Astrocyte of the hippocampus (primary cell): ENCODE measurements around the gene VPS37B.

Source experiments
- DNase-seq: peaks from one replicate; pipeline ENCODE4 v3.0.0; 2011; ENCODE audit warnings: low read depth, low spot score

The VPS37B gene

DNA sequence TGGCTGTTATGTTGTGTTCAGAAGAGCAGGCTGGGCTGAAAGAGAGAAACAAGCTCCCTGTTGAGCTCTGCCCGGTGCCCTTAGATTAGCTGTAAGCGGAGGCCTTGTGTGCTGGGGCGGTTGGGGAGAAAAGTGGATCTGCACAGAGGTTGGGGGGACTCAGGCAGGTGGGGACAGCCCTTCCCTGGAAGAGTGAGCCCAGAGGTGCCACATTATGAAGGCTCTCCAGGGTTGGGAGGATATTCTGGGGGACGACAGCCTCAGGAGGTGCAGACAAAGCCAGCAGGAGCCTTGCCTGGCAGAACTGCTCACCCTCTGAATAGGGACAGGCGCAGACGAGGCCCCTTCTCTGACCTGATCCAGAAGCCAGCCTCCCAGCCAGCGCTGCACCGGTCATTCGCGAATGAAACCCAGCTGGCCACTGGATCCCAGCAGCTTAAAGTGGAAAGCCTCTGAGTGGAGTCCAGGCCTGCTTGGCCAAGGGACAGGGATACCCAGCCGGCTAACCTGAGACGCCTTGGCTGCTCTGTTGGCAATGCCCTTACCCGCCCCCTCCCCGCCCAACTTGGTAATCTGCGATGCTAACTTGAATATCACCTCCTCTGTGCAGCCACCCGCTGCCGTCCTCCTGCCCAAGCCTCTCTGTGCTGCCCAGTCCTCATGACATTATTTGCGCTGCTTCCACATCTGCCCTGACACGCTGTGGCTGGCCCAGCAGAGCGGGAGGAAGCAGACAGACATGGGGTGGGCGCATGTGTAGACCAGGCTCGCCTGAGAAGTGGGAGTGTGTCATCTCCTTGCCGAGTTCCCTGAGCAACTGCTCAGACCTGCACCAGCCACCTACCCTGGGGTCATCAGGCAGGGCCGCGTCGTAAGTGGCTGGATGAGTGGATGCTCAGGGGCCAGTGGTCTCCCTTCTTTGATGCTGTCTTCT is 55.1 kb downstream of the VPS37B start:
- DNase-seq: no peak

GRCh38 chr12:122839907-122840554 is 55.9 kb downstream of the VPS37B start:
- DNase-seq: no peak

GRCh38 chr12:122838841-122839240 is 57.1 kb downstream of the VPS37B start:
- DNase-seq: no peak

- no peak for DNase-seq
These were observed 58.3 kb downstream of the VPS37B start for GRCh38 chr12:122837306-122838265.

DNA sequence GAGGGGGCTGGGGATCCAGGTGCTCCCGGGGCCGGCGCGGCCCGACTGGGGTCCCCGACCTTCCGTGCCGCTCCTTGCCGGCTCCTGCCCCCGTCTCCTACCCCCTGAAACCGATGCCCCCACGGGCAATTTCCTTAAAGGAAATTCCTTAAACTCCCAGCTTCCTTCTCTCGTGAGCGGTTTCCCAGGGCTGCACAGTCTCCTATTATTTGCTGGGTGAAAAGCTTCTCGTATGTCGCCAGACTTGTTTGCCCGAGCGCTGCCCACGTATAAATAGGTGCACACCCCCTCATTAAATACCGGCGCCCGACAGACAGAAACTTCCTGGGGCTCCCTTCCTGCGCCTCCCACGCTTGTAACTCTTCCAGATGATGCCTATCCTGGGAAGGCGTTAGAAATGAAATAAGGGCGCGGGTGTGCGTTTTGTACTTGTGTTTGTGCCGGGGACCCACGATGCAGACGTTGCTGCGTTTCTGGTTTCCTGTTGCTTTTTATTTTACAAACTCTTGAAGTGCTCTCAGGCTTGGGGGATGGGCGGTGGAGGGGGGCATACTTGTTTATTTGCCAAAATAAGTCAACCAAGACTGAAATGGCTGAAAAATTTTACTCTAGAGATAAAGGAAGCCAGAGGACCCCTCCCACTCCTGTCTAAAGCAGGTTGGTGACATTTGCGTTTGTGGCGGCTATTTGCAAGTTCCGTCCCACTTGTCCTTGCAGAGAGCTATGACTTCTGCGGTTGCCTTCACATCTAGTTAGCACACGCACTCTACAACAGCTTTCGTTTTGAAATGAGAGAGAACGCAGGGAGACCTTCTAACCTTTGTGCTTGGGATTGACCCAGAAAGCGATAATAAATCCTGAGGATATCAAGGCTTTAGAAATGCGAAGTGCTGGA is 59.6 kb downstream of the VPS37B start:
- DNase-seq: peak; percentile 36

DNA sequence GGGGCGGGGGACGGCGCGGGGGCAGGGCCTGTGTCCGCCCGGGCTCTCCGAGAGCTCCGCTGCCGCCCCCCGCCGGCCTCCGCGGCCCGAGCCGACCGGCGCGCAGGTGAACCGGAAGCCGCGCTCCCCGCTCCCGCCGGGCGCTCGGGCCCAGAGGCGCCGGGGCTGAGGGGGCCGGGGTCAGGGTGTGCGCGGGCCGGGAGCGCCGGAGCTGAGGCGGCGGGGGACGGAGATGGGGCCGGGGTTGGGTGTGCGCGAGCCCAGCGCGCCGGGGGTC is 60.2 kb downstream of the VPS37B start:
- DNase-seq: no peak

DNA sequence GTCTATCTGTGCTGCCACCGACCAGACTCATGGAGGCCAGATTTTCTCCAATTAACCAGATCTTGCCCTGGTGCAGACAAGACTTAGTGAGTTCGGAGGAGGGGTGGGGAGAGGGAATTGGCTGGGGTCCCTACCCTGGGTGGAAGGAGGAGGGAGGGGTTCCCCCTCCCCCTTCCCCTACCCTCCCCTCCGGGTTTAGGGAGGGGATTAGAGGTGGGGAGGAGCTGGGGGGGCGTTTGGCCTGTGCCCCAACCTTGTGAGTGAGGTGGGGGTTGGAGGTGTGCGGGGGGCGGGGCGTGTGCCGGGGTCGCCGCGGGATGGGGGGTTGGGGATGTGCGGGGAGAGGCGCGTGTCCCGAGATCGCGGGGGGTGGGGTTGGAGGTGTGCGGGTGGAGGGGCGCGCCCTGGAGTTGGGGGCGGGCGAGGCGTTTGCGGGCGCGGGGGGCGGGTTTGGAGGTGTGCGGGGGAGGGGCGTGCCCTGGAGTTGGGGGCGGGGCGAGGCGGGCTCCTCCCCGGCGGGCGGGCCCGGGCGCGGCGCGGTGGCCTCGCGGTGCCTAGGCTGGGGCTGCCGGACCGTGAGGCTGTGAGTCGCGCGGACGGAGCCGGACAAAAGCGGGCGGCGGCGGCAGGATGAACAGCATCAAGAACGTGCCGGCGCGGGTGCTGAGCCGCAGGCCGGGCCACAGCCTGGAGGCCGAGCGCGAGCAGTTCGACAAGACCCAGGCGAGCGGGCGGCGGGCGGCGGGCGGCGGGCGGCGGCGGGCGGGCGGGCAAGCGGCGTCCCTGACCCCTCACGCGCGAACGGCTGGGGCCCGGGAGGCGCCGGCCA is 60.8 kb downstream of the VPS37B start, which contains the start of gene HIP1R:
TSS of gene HIP1R (plus strand) at position 537 of the 829 bp plus-strand sequence. CDS start at position 631, 94 bp downstream.
- DNase-seq: peak; percentile 61

DNA sequence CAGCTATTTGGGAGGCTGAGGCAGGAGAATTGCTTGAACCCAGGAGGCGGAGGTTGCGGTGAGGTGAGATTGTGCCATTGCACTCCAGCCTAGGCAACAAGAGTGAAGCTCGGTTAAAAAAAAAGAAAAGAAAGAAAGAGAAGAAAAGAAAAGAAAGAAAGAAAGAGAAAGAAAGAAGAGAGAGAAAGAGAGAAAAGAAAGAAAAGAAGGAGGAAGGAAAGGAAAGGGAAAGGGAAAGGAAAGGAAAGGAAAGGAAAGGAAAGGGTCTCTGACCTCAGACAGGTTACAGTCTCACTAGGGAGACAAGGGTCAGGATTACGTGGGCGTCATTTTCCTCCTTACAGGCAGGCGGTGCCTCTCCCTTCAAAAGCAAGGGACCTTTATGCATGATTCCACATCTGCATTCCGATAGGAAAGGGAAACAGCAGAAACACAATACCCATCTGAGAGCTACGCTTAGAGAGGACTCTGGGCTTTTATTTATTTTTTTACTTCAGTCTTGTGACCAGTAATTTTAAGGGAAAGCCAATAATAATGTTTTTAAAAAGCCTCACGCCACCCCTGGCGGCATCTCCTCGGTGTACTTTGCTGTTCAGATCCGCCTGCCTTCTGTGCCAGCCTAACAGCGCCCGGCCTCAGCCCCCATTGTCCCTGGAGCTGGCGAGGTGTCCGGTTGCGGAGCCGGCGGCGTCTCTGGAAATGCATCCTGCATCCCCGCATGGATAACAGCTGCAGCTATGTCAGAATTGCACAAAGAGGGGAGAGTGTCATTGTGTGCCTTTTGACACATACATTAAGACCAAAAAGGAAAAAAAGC is 61.6 kb downstream of the VPS37B start:
- DNase-seq: peak; percentile 75

- no peak for DNase-seq
These were observed 65.3 kb downstream of the VPS37B start for GRCh38 chr12:122830517-122831214.

- DNase-seq: no peak
These were observed 68.7 kb downstream of the VPS37B start for GRCh38 chr12:122827258-122827657.

- DNase-seq: peak; percentile 30
These were observed 69.9 kb downstream of the VPS37B start for GRCh38 chr12:122825773-122826724.

- DNase-seq: no peak
These were observed 72.5 kb downstream of the VPS37B start for GRCh38 chr12:122823429-122823828.

GRCh38 chr12:122820838-122821271 is 75.1 kb downstream of the VPS37B start:
- no peak for DNase-seq

GRCh38 chr12:122820138-122820537 is 75.8 kb downstream of the VPS37B start:
- DNase-seq: no peak

DNA sequence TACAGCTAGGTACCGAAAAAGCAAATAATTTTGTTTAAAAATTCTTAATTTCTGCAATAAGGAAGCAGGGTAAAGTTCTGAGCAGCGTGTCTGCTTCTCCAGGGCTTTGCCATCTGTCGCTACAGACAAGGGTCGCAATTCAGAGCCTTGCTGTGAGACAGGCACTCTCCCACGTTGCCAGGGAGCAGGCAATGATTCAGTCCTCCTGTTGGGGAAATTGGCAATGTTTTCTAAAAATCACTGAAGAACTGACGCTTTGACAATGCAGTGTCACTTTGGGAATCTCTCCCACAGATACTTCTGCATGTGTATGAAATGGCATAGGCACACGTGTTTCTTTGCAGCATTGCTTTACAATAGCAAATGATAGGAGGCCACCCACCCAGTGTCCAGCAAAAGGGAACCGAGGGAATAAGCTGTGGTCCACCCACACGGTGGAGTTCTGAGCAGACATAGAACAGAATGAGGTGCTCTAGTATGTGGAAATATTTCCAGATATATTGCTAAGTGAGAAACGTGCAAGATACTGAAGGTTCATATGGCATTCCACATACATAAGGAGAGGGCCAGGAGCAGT is 76.6 kb downstream of the VPS37B start:
- DNase-seq: no peak
